Activated T-cell treated with anti-CD3 and anti-CD28 coated beads, Interleukin-2, amount 50 U/mL, for 72 hours (primary cell): ENCODE measurements around the gene GPR52. TPM values are rescaled to one million over a fixed set of nuclear protein-coding genes. Genes with fewer than 3 reads are reported as not detected.
"Not testable (repeated sequence)": the region's sequence is repeated elsewhere in the genome, so short reads cannot be mapped to it uniquely, and the experiment has no call there.

Experiments used
- ATAC-seq, 2 donors: fragments of 150-1000 bp; cut with Tn5 transposase; replicated peaks in 1 of 2; 2 replicates each; pipeline ENCODE4 v1.10.0; 2021; ENCODE audit warnings: moderate library complexity in 2 of 2, mild to moderate bottlenecking in 1 of 2
- DNase-seq, 2 donors: peaks; one replicate each; pipeline ENCODE4 v3.0.0; 2021 to 2022; ENCODE audit warnings: mixed read lengths in 1 of 2
- H3K27ac Mint-ChIP-seq: one replicate; pipeline ENCODE4 v1.8.0; 2022; ENCODE audit warnings: mild to moderate bottlenecking, moderate library complexity, mixed read lengths
- H3K27me3 Mint-ChIP-seq: one replicate; pipeline ENCODE4 v1.8.0; 2022; ENCODE audit warnings: low read depth, mixed read lengths
- H3K36me3 Mint-ChIP-seq, 2 donors: one replicate each; pipeline ENCODE4 v1.8.0; 2022; ENCODE audit warnings: mixed read lengths in 2 of 2, mild to moderate bottlenecking in 1 of 2; ENCODE audit not compliant: insufficient read depth in 2 of 2
- H3K4me1 Mint-ChIP-seq: one replicate; pipeline ENCODE4 v1.8.0; 2022; ENCODE audit warnings: low read depth, mixed read lengths
- H3K4me3 Mint-ChIP-seq, 2 donors: one replicate each; pipeline ENCODE4 v1.8.0; 2022; ENCODE audit warnings: mild to moderate bottlenecking in 2 of 2, mixed read lengths in 2 of 2, moderate library complexity in 2 of 2
- H3K9me3 Mint-ChIP-seq, 2 donors: one replicate each; pipeline ENCODE4 v1.8.0; 2022; ENCODE audit warnings: mixed read lengths in 2 of 2
- total RNA-seq, 2 donors: library from RNA; stranded (reverse); gene quantifications; one replicate each; pipeline ENCODE4 v1.2.3, GENCODE V29; 2022

Gene GPR52, protein sequence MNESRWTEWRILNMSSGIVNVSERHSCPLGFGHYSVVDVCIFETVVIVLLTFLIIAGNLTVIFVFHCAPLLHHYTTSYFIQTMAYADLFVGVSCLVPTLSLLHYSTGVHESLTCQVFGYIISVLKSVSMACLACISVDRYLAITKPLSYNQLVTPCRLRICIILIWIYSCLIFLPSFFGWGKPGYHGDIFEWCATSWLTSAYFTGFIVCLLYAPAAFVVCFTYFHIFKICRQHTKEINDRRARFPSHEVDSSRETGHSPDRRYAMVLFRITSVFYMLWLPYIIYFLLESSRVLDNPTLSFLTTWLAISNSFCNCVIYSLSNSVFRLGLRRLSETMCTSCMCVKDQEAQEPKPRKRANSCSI
- 1 to 10 TPM; 1.6 to 1.9 TPM for total RNA-seq

DNA sequence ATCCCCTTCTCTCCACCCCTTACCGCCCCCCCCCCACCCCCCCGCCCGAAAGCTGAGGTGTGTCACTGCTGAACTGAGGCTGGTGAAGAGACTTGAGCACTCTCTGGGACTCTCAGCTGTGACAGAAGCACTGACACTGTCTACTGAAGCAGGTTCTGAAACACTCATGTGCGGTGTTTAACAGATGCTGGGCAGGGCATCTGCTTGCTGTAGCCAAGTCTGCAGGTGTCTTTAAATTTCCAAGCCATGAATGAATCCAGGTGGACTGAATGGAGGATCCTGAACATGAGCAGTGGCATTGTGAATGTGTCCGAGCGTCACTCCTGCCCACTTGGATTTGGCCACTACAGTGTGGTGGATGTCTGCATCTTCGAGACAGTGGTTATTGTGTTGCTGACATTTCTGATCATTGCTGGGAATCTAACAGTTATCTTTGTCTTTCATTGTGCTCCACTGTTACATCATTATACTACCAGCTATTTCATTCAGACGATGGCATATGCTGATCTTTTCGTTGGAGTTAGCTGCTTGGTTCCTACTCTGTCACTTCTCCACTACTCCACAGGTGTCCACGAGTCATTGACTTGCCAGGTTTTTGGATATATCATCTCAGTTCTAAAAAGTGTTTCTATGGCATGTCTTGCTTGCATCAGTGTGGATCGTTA lies at the start of gene GPR52:
GPR52 (plus strand) TSS at position 99 of the 665 bp plus-strand sequence; CDS start at position 247, 148 bp downstream.
- H3K27me3 Mint-ChIP-seq = no peaks in the 10 kb centered on the region
- H3K4me1 Mint-ChIP-seq = no peaks in the 10 kb centered on the region
- no peak within 1 kb of the TSS for H3K27ac Mint-ChIP-seq
- H3K36me3 Mint-ChIP-seq = no peaks in the 10 kb centered on the region
- no peak for DNase-seq
- no peak for ATAC-seq
- H3K9me3 Mint-ChIP-seq = no peaks in the 10 kb centered on the region
- no peak within 1 kb of the TSS for H3K4me3 Mint-ChIP-seq

DNA sequence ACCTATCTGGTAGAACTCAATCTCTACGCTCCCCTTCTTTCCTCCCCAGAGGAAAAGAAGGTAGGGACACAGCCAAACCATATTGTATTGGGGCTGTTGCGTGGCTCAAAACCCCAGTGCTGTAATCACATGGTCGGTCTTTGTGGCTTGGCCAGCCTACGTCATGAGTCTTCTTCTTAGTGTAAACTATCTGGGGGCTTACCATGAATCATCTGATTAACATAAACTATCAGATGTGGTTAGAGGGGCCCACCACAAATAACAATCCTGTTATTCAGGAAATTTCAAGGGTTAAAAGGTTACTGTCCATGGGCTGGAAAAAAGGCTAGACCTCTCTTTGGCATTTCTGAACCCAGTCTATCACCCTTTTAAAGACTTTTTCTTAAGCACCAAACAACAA lies 49.5 kb upstream of the GPR52 start:
- peak in 1 of 2 donors; percentile 5 for DNase-seq
- peaks cover 2 to 14% of the 10 kb centered on the region in 2 donors for H3K36me3 Mint-ChIP-seq
- H3K9me3 Mint-ChIP-seq = peaks cover 2 to 3% of the 10 kb centered on the region in 2 donors
- H3K27ac Mint-ChIP-seq = peak overlapping the region; percentile 79
- peak in 1 of 2 donors; percentile 50 for ATAC-seq
- peaks cover 4% of the 10 kb centered on the region for H3K4me1 Mint-ChIP-seq
- no peaks in the 10 kb centered on the region for H3K27me3 Mint-ChIP-seq
- H3K4me3 Mint-ChIP-seq = no peak overlapping the region

DNA sequence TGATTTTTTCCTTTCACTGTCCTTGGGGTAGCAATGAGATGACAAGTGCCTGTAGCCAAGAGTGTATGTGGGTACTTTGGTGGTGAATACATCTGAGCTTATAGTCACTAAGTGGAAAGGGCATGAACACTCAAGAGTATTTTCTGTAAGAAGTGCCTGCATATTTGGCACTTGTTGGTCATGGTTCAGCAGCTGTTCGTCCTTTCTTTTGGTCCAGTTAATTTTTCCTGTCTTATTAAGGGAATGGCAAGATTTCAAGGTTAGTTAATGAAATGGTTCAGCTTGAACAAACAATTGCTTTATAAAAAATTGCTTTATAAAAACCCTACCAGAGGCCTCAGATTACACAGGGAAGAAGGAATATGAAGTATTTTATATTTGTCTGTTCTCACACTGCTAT lies 48.6 kb upstream of the GPR52 start:
- DNase-seq (no peak), ATAC-seq (no peak)
- peaks cover 2 to 14% of the 10 kb centered on the region in 2 donors for H3K36me3 Mint-ChIP-seq
- no peak overlapping the region for H3K4me3 Mint-ChIP-seq
- H3K9me3 Mint-ChIP-seq = peaks cover 2 to 3% of the 10 kb centered on the region in 2 donors
- H3K27ac Mint-ChIP-seq = peak overlapping the region; percentile 60
- peaks cover 4% of the 10 kb centered on the region for H3K4me1 Mint-ChIP-seq
- H3K27me3 Mint-ChIP-seq = no peaks in the 10 kb centered on the region

DNA sequence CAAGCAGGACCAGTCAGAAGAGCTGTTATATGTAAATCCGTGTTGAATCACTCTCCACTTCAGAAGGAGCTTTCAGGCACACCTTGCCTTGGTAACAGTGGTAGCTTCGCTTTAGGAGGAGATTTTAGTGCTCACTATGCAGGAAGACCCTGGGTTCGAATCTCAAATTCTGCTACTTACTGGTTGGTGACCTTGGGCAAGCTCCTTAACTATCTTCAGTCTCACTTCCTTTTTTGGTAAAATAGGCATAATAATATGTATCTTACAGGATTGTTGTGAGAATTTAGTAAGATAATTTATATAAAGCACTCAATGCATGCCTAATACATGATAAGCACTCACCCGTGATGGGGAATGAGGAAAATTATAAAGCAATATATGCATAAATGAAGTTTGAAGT lies 46.7 kb upstream of the GPR52 start:
- peaks cover 4% of the 10 kb centered on the region for H3K4me1 Mint-ChIP-seq
- no peak overlapping the region for H3K27ac Mint-ChIP-seq
- H3K9me3 Mint-ChIP-seq = peaks cover 2 to 3% of the 10 kb centered on the region in 2 donors
- ATAC-seq = no peak
- H3K36me3 Mint-ChIP-seq = peaks cover 2 to 12% of the 10 kb centered on the region in 2 donors
- no peaks in the 10 kb centered on the region for H3K27me3 Mint-ChIP-seq
- DNase-seq = no peak
- no peak overlapping the region for H3K4me3 Mint-ChIP-seq

DNA sequence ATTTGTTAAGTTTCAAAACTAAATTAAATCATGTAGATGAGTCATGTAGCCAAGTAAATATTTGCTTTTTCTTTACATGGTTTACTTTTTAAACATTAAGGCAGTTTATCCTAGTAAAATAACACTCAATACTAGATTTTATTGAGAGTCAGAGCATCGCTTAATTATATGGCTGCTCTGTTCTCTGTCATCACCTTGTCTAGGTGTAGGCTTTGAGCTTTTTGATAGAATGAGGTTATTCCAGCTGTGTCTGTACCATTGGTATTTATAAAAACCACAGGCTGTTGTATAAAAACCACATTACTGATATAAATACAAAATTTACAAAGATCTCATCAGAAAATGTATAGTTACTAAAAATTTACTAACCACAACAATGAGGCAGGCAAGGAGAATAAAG lies 42.5 kb upstream of the GPR52 start:
- Mint-ChIP-seq H3K27me3 (no peaks in the 10 kb centered on the region), H3K27ac (no peak overlapping the region), H3K36me3 (no peaks in the 10 kb centered on the region), H3K4me3 (no peak overlapping the region), H3K4me1 (no peaks in the 10 kb centered on the region), H3K9me3 (peaks cover 3% of the 10 kb centered on the region in 2 donors)
- no peak for DNase-seq
- ATAC-seq = no peak

DNA sequence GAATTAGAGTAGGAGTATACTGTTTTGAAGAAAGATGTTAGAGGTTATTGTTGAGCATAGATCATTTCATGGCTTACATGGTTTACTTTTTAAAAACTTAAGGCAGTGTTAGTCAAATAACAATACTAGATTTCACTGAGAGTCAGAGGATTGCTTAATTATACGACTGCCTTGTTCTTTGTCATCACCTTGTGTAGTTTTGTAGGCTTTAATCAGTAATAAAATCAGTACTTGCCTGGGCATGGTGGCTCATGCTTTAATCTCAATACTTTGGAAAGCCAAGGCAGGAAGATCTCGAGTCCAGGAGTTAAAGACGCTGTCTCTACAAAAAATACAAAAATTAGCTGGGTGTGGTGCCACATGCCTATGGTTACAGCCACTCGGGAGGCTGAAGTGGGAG lies 41.3 kb upstream of the GPR52 start:
- ATAC-seq (no peak), DNase-seq (no peak)
- Mint-ChIP-seq H3K27ac (no peak overlapping the region), H3K4me3 (no peak overlapping the region), H3K27me3 (no peaks in the 10 kb centered on the region), H3K4me1 (no peaks in the 10 kb centered on the region), H3K9me3 (peaks cover 0 to 3% of the 10 kb centered on the region in 2 donors), H3K36me3 (peaks cover 1 to 4% of the 10 kb centered on the region in 2 donors)

DNA sequence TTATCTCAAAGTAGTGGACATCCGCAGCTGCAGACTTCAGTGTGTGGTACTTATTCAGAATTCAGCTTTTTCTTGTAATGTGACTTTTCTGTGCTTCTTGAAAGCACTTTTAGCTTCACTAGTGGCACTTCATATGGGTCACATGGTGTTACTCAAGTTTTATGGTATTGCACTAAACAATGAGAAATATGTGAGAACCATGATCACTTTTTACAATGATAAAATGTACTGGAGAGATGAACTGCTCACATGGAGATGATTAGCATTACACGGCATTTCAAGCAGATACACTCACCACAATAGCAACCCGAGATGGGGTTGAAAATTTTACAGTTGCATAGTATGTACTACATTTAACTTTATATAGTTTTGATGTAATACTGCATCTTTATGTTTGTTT lies 40.1 kb upstream of the GPR52 start:
- no peak overlapping the region for H3K27ac Mint-ChIP-seq
- H3K4me3 Mint-ChIP-seq = no peak overlapping the region
- H3K9me3 Mint-ChIP-seq = peaks cover 0 to 3% of the 10 kb centered on the region in 2 donors
- ATAC-seq (no peak), DNase-seq (no peak)
- no peaks in the 10 kb centered on the region for H3K27me3 Mint-ChIP-seq
- H3K4me1 Mint-ChIP-seq = no peaks in the 10 kb centered on the region
- peaks cover 1 to 4% of the 10 kb centered on the region in 2 donors for H3K36me3 Mint-ChIP-seq

DNA sequence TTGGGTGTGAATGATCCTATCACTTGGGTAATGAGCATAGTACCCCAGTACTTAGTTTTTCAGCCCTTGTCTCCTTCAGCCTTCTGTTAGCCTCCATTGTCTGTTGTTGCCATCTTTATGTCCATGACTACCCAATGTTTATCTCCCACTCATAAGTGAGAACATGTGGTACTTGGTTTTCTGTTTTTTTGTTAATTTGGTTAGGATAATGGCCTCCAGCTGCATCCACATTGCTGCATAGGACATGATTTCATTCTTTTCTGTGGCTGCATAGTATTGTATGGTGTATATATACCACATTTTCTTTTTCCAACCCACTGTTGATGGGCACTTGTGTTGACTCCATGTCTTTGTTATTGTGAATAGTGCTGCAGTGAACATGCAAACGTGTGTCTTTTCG lies 39.6 kb upstream of the GPR52 start:
- no peak overlapping the region for H3K4me3 Mint-ChIP-seq
- no peak overlapping the region for H3K27ac Mint-ChIP-seq
- H3K36me3 Mint-ChIP-seq = peaks cover 1 to 4% of the 10 kb centered on the region in 2 donors
- no peaks in the 10 kb centered on the region for H3K27me3 Mint-ChIP-seq
- H3K9me3 Mint-ChIP-seq = peaks cover 0 to 3% of the 10 kb centered on the region in 2 donors
- DNase-seq (no peak), ATAC-seq (no peak)
- H3K4me1 Mint-ChIP-seq = no peaks in the 10 kb centered on the region

DNA sequence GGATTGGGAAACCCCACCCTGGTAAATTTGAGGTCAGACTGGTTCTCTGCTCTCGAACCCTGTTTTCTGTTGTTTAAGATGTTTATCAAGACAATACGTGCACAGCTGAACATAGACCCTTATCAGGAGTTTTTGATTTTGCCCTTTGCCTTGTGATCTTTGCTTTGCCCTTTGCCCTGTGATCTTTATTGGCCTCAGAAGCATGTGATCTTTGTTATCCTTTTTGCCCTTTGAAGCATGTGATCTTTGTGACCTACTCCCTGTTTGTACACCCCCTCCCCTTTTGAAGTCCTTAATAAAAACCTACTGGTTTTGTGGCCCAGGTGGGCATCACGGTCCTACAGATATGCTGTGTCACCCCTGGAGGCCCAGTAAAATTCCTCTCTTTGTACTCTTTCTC lies 38.0 kb upstream of the GPR52 start:
- H3K9me3 Mint-ChIP-seq, H3K27ac Mint-ChIP-seq, H3K36me3 Mint-ChIP-seq, H3K4me1 Mint-ChIP-seq, ATAC-seq, H3K27me3 Mint-ChIP-seq, H3K4me3 Mint-ChIP-seq, DNase-seq: not testable (repeated sequence)

DNA sequence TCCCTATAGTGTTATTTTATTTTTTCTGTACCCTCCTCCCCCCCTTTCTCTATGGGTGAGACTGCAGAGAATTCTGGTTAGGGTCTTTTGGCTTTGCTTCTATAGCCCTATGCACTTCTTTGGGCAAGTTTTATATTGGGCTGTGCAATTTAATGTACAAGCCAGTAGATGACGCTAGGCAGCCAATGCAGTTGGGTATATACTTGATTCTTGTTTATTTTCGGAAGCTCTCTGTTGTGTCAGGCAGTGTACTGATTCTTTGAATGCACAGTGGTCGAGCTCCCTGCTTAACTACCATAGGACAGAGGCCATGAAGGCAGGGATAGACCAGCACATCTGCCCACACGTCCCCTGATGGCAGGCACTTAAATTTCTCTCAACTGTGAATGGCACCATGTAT lies 34.1 kb upstream of the GPR52 start:
- Mint-ChIP-seq H3K4me3 (no peak overlapping the region), H3K27me3 (no peaks in the 10 kb centered on the region), H3K36me3 (peaks cover 1 to 4% of the 10 kb centered on the region in 2 donors), H3K27ac (no peak overlapping the region), H3K9me3 (peaks cover 0 to 2% of the 10 kb centered on the region in 2 donors), H3K4me1 (peaks cover 6% of the 10 kb centered on the region)
- DNase-seq = no peak
- ATAC-seq = no peak

DNA sequence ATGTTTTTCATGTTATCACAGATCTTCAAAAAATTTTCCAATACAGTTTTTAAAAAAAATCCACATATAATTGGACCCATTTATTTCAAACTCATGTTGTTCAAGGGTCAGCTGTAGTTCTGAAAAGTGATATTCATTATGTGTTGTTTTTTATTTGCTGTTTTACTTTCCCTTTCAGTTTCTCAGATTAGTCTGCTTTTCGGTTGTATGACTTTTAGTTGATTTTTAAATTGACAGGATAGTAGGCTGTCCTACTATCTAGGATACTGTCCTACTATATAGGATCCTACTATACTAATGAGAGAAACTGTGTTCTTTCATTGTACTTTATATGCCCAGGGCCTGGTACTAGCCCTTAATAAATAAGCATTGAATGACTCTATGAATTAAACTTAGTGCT lies 33.6 kb upstream of the GPR52 start:
- H3K4me1 Mint-ChIP-seq = peaks cover 6% of the 10 kb centered on the region
- no peaks in the 10 kb centered on the region for H3K9me3 Mint-ChIP-seq
- no peak for ATAC-seq
- H3K27me3 Mint-ChIP-seq = no peaks in the 10 kb centered on the region
- peak overlapping the region; percentile 82 for H3K27ac Mint-ChIP-seq
- H3K36me3 Mint-ChIP-seq = peaks cover 1 to 4% of the 10 kb centered on the region in 2 donors
- no peak for DNase-seq
- H3K4me3 Mint-ChIP-seq = peak overlapping the region; percentile 42 to 79

DNA sequence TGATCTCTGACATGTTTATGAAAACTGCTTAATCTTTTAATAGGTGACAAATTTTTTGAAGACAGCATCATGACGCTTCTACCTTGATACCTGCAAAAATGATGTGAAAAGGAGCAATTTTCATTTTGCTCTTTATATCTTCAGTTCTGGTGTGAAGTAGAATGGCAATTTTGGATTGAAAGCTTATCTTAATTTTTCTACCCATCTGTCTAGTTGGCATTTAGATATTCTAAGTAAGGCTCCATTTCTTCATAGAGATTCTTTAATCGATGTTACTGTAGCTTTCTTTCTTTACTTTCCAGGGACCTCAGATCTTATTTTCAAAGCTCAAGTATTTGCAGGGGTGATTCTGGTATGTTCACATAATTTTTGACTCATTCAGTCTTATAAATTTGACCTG lies 32.3 kb upstream of the GPR52 start:
- ATAC-seq = no peak
- H3K27me3 Mint-ChIP-seq = no peaks in the 10 kb centered on the region
- DNase-seq = no peak
- no peak overlapping the region for H3K4me3 Mint-ChIP-seq
- H3K27ac Mint-ChIP-seq = no peak overlapping the region
- no peaks in the 10 kb centered on the region for H3K9me3 Mint-ChIP-seq
- H3K36me3 Mint-ChIP-seq = peaks cover 1 to 2% of the 10 kb centered on the region in 2 donors
- H3K4me1 Mint-ChIP-seq = peaks cover 6% of the 10 kb centered on the region

DNA sequence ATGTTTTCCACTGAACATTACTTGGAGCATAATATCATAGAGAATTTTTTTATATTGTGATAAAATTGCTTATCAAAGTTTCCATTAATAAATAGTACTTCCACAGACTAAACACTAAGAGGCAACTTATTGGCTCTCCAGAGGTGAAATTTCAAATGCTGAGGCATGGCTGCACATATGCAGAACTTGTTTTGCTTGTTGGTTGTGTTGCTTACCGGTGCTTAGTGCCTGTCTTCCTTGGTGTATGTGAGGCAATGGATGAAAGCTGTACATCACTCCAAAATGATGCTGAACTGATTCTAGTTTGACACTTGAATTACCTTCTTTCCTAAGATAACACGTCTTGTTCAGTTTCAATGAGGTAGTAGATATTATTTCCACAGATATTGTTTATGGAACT lies 29.8 kb upstream of the GPR52 start:
- no peak overlapping the region for H3K4me3 Mint-ChIP-seq
- H3K4me1 Mint-ChIP-seq = peaks cover 6% of the 10 kb centered on the region
- no peaks in the 10 kb centered on the region for H3K36me3 Mint-ChIP-seq
- ATAC-seq = no peak
- no peak for DNase-seq
- no peak overlapping the region for H3K27ac Mint-ChIP-seq
- H3K9me3 Mint-ChIP-seq = no peaks in the 10 kb centered on the region
- no peaks in the 10 kb centered on the region for H3K27me3 Mint-ChIP-seq
